ENCODE data around the gene SYDE2.

Gene SYDE2

DNA sequence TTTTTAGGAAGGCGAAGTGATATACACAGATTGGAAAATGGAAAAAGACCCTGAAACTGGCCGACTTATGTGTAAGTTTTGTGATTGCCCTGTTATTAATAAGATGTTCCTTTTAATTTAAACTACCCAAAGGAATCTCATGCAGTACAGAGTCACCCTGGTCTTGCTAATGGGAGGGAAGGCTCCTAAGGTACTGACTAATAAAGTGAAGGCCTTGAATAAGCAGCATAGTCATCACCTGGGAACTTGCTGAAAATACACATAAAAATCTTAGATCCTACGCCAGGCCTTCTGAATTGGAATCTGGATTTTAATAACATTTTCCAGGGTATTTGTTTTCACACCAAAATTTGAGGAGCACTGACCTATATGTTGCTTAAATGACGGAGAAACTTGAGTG, 79.1 kb downstream of the SYDE2 start:
- DNase-seq, result no peak

DNA sequence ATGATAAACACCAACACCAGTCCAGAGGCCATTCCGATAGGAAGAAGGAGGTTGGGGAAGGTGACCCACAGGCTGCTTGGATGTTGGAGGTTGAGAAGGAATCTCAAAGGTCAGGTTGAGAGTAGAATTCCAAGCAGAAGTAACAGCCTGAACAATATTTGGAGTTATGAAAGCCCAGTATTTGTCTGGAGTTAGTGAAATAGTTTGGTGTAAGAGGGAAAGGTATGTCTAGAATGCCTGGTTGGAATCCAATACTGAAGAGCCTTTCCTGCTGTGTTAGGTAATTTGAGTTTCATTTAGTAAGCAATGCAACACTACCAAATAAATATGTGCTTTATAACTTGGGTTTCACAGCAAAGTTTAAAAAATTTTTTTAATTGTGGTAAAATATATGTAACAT, 82.1 kb downstream of the SYDE2 start:
- no peak for DNase-seq

DNA sequence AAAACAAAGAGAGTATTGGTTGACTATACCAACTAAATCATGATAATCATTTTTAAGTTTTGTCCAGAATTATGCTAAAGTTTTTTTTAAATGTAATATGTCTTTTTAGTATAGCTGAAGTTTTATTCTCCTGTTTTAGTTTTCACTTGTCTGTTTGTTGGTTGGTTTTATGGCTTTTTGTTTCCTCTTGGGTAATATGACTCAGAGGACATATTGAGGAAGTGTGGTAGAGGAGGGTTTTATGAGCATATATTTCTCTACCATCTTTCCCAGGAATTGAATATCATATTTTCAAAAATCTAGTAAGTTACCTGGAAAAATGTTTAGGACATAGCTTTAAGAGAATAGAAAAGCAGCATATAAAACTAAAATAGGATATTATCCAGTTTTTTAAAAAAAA, 84.0 kb downstream of the SYDE2 start:
- DNase-seq, result no peak

DNA sequence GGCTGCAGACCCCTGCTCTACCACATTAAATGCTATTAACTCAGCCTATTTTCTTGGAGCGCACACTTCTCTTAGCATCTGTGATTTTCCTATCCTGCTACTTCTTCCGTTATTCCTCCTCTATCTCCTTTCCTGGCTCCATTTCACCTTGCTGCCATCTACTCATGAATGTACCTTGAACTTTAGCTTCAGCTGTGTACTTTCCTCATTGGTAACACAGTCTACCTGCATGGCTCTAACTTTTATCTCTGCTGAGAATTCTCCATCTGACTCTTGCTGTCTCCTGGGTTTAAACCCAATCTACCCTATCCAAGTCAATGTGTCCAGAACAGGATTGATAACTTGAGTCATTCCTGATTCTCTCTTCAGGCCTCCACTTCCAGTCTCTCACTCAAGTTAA, 84.9 kb downstream of the SYDE2 start:
- no peak for DNase-seq

DNA sequence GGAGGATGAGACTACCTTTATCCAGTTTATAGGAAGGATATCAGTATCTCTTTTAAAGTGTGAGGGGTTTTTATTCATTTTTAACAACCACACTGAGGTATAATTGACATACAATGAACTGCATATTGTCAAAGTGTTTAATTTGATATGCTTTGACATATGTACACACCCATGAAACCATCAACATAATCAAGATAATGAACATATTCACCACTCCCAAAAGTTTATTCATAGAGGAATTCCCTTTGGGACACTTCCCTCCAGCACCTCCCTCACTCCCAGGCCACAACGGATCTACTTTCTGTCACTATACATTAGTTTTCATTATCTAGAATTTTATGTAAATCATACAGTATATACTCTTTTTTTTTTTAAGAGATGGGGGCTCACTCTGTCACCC, 89.1 kb downstream of the SYDE2 start:
- no peak for DNase-seq

DNA sequence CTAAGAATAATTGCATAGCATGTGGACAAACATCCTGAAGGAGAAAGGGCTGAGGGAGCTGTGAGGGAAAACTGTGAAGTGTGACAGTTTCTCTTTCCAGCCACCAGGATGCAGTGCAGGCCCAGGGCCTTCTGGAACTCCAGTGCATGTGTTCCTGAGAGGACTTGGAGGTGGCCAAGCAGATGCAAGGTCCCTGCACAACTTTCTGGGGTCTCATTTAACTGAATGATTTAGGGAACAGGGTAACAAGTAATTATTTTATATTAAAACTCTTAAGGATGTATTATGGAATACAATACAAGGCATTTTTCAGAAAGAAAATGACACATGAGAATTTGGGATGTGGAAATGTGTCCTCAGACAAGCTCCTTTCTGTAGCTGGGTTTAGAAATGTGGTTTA, 91.3 kb downstream of the SYDE2 start:
- DNase-seq, result peak; percentile 1

Measured in NCI-H2171 (cell line).